KMS-11 (cell line): ENCODE data around the gene SUN1.

Experiments
- H2AFZ ChIP-seq: fragments of 200-600 bp; sonication (generic); 2 replicates; pipeline ENCODE4 v1.6.1; 2016; ENCODE audit warnings: antibody characterized with exemption, mixed run types, low read depth
- H3K27ac ChIP-seq: fragments of 200-600 bp; sonication (generic); 2 replicates; pipeline ENCODE4 v1.6.1; 2016; ENCODE audit warnings: mild to moderate bottlenecking, mixed run types
- H3K27me3 ChIP-seq: fragments of 200-600 bp; sonication (generic); 2 replicates; pipeline ENCODE4 v1.6.1; 2017; ENCODE audit warnings: mild to moderate bottlenecking, low read depth, mixed run types, moderate library complexity; ENCODE audit not compliant: insufficient read depth
- H3K36me3 ChIP-seq: fragments of 200-600 bp; sonication (generic); 2 replicates; pipeline ENCODE4 v1.6.1; 2017; ENCODE audit warnings: mild to moderate bottlenecking, mixed run types; ENCODE audit not compliant: insufficient read depth
- H3K4me1 ChIP-seq: fragments of 200-600 bp; sonication (generic); 2 replicates; pipeline ENCODE4 v1.6.1; 2016; ENCODE audit warnings: mild to moderate bottlenecking, low read depth, mixed run types; ENCODE audit not compliant: poor library complexity, severe bottlenecking
- H3K4me2 ChIP-seq: fragments of 200-600 bp; sonication (generic); 2 replicates; pipeline ENCODE4 v1.7.0; 2016; ENCODE audit warnings: mild to moderate bottlenecking, mixed run types
- H3K4me3 ChIP-seq: fragments of 200-600 bp; sonication (generic); IDR thresholded peaks from 2 replicates; pipeline ENCODE4 v1.6.1; 2017; ENCODE audit warnings: low read depth, low read length, mixed read lengths; ENCODE audit not compliant: insufficient read depth
- H3K79me2 ChIP-seq: fragments of 200-600 bp; sonication (generic); 2 replicates; pipeline ENCODE4 v1.6.1; 2016; ENCODE audit warnings: low read depth, mixed run types; ENCODE audit not compliant: insufficient read depth
- H3K9ac ChIP-seq: fragments of 200-600 bp; sonication (generic); 2 replicates; pipeline ENCODE4 v1.6.1; 2016; ENCODE audit warnings: mild to moderate bottlenecking, mixed run types
- H4K20me1 ChIP-seq: fragments of 200-600 bp; sonication (generic); 2 replicates; pipeline ENCODE4 v1.6.1; 2016; ENCODE audit warnings: mild to moderate bottlenecking, mixed run types; ENCODE audit not compliant: insufficient read depth
- CTCF ChIP-seq: fragments of 200-600 bp; sonication (generic); conservative IDR thresholded peaks from 2 replicates; pipeline ENCODE4 v1.6.1; 2017; ENCODE audit warnings: low read depth, mild to moderate bottlenecking, antibody characterized with exemption, low read length, moderate library complexity, mixed read lengths

SUN1 gene

GRCh38 chr7:831596-832166 is 595 bp upstream of the SUN1 start:
- peak overlapping the region; percentile 72 for H3K9ac ChIP-seq
- peak overlapping the region; percentile 96 for H3K27ac ChIP-seq
- peak overlapping the region; percentile 71 for H3K4me2 ChIP-seq
- no peaks in the 10 kb centered on the region for H4K20me1 ChIP-seq
- peaks cover 35% of the 10 kb centered on the region for H3K4me1 ChIP-seq
- peaks cover 52% of the 10 kb centered on the region for H3K79me2 ChIP-seq
- H3K36me3 ChIP-seq = no peaks in the 10 kb centered on the region
- peak overlapping the region; percentile 9; the same call in 1 of the 2 replicates for H2AFZ ChIP-seq
- no peaks in the 10 kb centered on the region for H3K27me3 ChIP-seq
- H3K4me3 ChIP-seq = no peak overlapping the region
- TF ChIP-seq CTCF = no peak

- Histone ChIP-seq H3K27ac (peak overlapping the region; percentile 96; the same call in 1 of the 2 replicates), H3K9ac (peak overlapping the region; percentile 72; the same call in 1 of the 2 replicates), H2AFZ (no peak overlapping the region), H4K20me1 (no peaks in the 10 kb centered on the region), H3K27me3 (no peaks in the 10 kb centered on the region), H3K4me1 (peaks cover 35% of the 10 kb centered on the region), H3K36me3 (no peaks in the 10 kb centered on the region), H3K4me3 (no peak overlapping the region), H3K79me2 (peaks cover 46% of the 10 kb centered on the region), H3K4me2 (peak overlapping the region; percentile 71)
- no peak for TF ChIP-seq CTCF
Observed at GRCh38 chr7:832968-833424, 720 bp downstream of the SUN1 start.

GRCh38 chr7:833601-834258 is 1.5 kb downstream of the SUN1 start:
- Histone ChIP-seq H3K79me2 (peaks cover 43% of the 10 kb centered on the region), H3K4me3 (no peak overlapping the region), H3K27me3 (no peaks in the 10 kb centered on the region), H4K20me1 (no peaks in the 10 kb centered on the region), H3K9ac (no peak overlapping the region), H3K4me1 (peaks cover 35% of the 10 kb centered on the region), H3K27ac (no peak overlapping the region), H3K4me2 (no peak overlapping the region), H2AFZ (no peak overlapping the region), H3K36me3 (no peaks in the 10 kb centered on the region)
- TF ChIP-seq CTCF = no peak

- no peak overlapping the region for H3K9ac ChIP-seq
- H3K4me2 ChIP-seq = no peak overlapping the region
- H4K20me1 ChIP-seq = no peaks in the 10 kb centered on the region
- H3K4me1 ChIP-seq = peaks cover 35% of the 10 kb centered on the region
- H3K27me3 ChIP-seq = no peaks in the 10 kb centered on the region
- peaks cover 37% of the 10 kb centered on the region for H3K79me2 ChIP-seq
- no peak overlapping the region for H3K4me3 ChIP-seq
- H3K27ac ChIP-seq = no peak overlapping the region
- TF ChIP-seq CTCF = no peak
- no peak overlapping the region for H2AFZ ChIP-seq
- H3K36me3 ChIP-seq = no peaks in the 10 kb centered on the region
Observed at GRCh38 chr7:834277-834676, 2.0 kb downstream of the SUN1 start.
